Activated CD4-positive, alpha-beta T cell treated with anti-CD3 and anti-CD28 coated beads for 4 hours (primary cell): ENCODE results near the gene TTC31.

Experiments used
- DNase-seq, 2 donors: peaks; one replicate each; pipeline ENCODE4 v3.0.0-alpha.2; 2020

The TTC31 gene

DNA sequence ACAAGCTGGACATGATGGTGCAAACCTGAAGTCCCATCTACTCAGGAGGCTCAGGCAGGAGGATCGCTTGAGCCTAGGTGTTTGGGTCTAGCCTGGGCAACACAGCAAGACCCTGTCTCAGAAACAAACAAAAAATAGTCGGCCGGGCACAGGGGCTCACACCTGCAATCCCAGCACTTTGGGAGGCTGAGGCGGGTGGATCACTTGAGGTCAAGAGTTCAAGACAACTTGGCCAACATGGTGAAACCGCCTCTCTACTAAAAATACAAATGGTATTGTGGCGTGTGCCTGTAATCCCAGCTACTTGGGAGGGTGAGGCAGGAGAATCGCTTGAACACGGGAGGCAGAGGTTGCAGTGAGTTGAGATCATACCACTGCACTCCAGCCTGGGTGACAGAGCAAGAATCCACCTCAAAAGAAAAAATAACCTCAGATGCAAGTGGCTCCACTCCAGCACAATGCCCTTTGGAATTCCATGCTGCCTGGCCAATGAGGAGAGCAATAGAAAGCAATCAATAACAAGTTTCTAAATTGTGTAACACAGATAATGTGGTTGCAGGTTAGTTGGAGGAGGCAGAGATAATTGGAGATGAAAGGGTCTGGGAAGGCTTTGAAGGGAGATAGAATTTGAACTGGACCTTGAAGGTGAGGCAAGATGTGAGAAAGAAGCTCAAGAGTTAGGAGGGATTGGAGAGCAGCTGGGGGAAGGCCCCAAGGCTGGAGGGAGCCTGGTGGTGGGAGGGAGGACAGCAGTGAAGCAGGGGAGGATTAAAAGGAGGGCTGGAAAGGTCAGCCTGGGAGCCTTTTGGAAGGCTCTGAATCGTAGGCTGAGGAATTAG, 6.0 kb downstream of the TTC31 start:
- DNase-seq: no peak

DNA sequence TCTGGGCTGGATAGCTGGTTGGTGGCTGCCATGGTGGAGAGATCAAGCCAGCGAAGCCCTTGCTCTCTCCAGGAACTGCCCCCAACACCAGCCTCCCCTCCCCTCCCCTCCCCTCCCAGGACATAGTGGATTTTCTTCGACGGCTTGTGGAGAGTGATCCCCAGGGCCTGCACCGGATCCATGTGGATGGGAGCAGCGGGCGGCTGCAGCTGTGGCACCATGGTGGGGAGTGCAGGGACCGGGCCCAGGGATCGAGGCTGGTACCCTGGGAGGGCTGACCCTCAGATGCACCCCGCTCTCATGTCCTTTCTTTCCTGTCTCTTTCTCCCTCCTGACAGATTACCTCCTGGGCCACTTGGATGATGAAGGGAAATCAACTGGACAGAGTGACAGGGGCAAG, 7.0 kb downstream of the TTC31 start:
- DNase-seq: no peak

- DNase-seq: no peak
These were observed 9.0 kb downstream of the TTC31 start for GRCh38 chr2:74491648-74492544.

DNA sequence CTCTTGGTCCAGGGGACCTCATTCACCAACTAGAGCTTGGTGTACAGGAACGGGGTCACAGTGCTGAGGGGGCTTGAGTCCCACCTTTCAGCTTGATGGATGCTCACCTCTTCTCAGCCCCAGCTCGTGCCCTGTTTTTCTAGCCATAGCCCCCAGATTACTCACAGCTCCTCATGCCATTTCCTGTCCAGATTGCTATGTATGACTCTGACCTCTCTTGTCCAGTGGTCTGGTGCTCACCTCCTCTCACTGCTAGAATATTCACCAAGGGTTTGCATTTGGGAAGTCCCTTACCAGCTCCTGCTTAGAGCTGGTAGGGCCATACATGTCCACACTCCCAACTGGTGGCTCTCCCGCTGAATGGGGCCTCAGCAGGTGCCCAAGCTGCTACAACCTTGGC, 10.7 kb downstream of the TTC31 start:
- no peak for DNase-seq

DNA sequence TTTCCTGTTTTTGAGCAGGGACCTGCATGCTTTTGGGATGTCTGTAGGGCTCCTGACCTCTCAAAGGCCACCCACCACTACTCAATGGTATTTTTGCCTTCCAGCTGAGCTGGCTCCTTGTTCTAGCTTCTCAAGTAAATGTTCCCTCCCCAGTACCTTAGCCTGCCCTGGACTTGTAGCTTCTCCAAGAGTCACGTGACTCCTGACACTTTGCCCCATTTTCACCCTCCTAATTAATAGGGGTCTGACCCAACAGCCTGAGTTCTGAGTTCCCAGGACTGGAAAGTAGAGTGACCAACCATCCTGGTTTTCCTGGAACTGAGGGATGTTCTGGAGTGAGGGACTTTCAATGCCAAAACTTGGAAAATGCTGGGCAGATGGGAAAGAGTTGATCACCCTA, 12.6 kb downstream of the TTC31 start:
- no peak for DNase-seq

DNA sequence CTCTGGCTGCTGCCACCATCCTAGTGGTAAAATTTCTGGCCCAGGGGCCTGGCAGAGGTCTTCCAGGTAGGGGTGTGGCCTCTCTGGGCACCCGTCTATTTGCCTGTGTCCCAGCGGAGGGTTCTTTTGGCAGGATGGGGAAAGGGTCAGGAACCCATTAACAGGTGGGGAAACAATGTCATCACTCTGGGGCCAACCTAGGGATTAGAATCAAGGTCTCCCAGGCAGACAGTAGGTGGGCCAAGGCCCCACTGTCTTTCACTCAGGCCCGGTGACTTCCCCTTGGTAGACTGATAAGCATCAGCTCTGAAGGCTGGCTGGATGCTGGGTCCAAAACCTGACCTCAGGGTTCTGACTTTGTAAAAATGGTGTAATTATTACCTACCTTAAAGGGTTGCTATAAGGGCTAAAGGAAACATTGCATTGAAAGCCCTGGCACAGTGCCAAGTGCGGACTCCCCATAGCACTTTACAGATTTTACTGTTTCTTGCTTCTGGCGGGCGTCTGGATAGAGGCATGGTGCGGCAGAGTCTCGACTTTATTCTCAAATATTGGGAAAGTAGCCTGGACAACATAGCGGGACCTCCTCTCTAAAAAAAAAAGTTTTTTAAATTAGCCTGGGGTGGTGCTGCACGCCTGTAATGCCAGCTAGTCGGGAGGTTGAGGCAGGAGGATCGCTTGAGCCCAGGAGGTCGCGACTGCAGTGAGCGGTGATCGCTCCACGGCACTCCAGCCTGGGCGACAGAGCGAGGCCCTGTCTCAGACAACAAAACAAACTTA, 14.3 kb downstream of the TTC31 start:
- no peak for DNase-seq

- DNase-seq: no peak
These were observed 15.1 kb downstream of the TTC31 start for GRCh38 chr2:74497777-74498499.

GRCh38 chr2:74498500-74499266, 15.8 kb downstream of the TTC31 start:
- DNase-seq: no peak

DNA sequence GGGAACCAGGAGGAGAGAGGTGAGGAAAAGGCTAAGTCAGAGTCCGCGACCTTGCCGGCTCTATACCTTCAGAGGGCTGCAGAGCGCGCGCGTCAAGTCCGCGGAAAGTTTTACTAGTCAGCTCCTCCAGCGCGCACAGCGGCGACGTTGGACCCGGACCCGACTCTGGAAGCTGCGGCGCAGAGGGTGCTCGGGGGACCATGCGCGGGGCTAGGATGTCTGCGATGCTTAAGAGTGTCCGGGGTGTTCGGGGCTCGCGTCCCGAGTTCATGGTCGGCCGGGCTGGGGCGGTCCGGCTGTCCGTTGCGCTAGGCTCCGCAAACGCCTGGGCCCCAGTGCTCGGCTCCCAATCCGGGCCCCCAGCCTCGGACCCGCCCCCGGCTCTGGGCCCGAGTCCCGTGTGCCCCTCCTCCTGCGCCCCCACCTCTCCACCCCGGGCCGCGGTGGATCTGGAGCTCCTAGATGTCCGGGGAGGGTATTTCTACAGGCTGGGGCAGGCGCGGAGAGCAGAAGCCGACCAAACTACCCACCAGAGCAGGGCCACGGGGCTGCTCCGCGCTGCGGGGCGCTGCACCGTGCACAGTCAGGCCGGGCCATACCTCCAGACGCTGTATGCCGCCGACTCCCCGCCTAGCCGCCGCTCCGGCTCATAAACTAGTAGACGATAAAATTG, 16.5 kb downstream of the TTC31 start, which contains the start of gene LBX2:
Gene LBX2 (minus strand): TSS at position 337 of the 673 bp plus-strand sequence. CDS start 66 bp downstream, at position 271.
- DNase-seq: no peak

GRCh38 chr2:74499940-74500577, 17.2 kb downstream of the TTC31 start:
- DNase-seq: no peak

- no peak for DNase-seq
These were observed 17.7 kb downstream of the TTC31 start for GRCh38 chr2:74500578-74500946.

DNA sequence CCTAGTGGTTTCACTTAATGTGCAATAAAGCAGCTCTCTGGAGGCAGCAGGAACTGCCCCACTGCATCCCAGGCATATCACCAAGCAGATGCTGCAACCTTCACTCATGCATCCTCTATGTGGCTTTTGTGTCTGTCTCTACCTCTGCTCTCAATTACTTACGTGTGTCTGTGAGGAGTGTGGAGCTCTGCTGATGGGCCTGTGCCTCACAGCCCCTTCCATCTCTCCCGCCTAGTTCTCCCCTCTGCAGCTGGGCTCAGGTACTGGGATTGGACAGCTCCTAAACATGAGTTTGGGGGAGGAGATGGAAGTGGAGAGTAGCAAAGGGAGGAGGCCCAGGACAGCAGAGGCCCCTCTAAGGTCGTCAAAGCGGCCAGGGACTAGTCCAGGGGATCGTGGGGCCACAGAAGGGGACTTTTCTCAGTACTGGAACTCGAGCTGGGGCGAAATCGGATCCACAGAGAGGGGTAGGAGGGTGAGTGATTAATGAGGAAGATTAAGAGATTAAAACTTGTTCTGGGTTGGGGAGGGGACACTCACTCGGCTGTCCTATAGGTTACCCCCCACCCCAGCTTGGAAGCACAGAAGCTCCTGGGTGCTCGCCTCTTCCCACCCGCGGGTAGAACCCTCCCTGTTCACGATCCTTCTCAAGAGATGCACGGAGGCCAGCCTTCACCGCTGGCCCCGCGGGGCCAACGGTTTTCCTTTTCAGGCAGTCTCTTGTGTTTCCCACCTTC, 18.6 kb downstream of the TTC31 start:
- no peak for DNase-seq

DNA sequence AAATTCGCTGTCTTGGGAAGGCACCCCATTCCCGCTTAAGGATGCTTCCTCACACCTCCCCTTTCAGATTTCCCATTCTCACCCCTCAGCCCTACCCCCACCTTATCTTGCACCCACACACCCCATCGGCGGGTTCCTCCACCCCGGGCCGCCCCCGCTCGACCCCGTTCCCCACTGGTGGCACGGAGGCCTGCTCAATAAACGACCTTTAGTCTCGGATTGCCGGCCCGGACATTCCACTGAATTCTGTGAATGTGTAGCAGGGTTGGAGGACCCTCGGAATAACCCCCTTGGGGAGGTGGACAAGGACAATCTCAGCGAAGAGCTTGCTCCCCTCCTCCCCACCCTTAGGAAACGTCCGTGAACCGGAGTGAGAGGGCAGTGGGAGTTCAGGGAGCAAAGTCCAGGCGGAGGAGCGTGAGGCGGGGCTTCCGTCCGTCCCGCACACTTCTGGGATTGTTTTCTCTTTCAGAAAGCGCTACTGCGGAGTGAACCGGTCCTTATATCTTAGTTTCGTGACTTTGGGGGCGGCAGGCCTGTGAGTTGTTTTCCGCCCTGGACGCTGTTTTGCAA, 19.4 kb downstream of the TTC31 start:
- no peak for DNase-seq

GRCh38 chr2:74502720-74503505, 20.0 kb downstream of the TTC31 start:
- peak in 1 of 2 donors; percentile 27 for DNase-seq

DNA sequence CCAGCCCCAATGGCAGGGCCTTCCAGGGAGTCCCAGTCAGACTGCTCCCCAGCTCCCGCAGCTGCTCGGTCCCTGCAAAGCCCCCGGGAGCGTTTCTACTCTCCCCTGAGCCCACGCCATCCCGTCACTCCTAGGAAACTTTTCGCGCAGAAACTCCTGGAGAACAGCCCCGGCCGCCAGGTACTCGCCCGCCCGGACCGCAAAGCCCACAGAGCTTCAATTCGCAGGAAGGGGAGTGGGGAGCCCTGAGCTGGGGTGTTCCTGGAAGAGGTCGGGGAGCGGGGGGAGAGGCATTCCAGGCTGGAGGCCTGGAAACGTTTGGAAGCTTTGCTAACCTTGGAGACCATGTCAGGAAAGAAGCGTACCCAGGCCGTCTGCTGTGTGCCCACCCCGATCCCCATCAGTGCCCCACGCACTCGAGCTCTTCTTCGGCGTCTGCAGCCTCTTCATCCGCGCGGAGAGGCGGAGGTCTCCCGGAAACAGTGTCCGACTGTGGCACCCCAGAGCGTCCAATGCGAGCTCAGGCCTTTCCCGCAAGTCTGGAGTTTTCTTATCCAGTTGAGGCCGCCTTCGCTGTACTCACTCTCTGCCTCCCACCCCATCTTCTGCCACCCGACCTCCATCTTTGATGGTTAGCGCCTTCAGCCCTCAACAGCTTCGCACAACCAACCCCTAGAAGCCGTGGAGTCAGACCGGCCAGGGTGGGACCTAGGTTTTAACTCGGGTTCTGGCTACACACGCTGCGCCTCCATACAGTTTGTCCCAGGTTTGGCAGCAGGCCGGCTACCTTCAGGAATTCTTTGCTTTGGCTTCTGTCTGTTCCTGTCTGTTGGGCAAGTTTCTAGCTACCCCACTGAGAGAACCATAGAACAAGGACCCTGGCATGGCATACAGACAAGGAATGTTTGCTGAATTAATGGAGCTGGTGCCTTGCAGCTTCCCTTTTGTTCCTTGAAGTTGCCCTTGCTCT, 20.9 kb downstream of the TTC31 start:
- DNase-seq: no peak

GRCh38 chr2:74504591-74504990, 21.7 kb downstream of the TTC31 start:
- DNase-seq: no peak
